H9 (cell line): Measurements from ENCODE around the gene TNFRSF19. TPM values are rescaled to one million over a fixed set of nuclear protein-coding genes. Genes with fewer than 3 reads are reported as not detected.
A peak's percentile ranks its signal among the peaks of the same experiment; 100 is the strongest.

ENCODE experiments used
- DNase-seq: peaks from one replicate; pipeline ENCODE4 v3.0.0-alpha.2; 2017
- H2AFZ ChIP-seq: one replicate; pipeline ENCODE4 v1.6.1; 2013; ENCODE audit warnings: mild to moderate bottlenecking, low read length, control low read depth, moderate library complexity
- H2AK5ac ChIP-seq: 2 replicates; pipeline ENCODE4 v1.6.1; 2013; ENCODE audit warnings: low read length, control low read depth, mixed read lengths; ENCODE audit not compliant: insufficient read length
- H2BK120ac ChIP-seq: one replicate; pipeline ENCODE4 v1.6.1; 2013; ENCODE audit warnings: low read depth, mild to moderate bottlenecking, low read length, control low read depth, inconsistent platforms; ENCODE audit not compliant: poor library complexity, severe bottlenecking
- H2BK12ac ChIP-seq: 2 replicates; pipeline ENCODE4 v1.6.1; 2013; ENCODE audit warnings: low read length, control low read depth, mixed read lengths, low read depth; ENCODE audit not compliant: insufficient read length
- H2BK15ac ChIP-seq: 2 replicates; pipeline ENCODE4 v1.6.1; 2013; ENCODE audit warnings: low read depth, low read length, control low read depth
- H2BK20ac ChIP-seq: one replicate; pipeline ENCODE4 v1.6.1; 2013; ENCODE audit warnings: low read depth, mild to moderate bottlenecking, low read length, control low read depth, inconsistent platforms; ENCODE audit not compliant: poor library complexity, severe bottlenecking
- H2BK5ac ChIP-seq: 2 replicates; pipeline ENCODE4 v1.6.1; 2013; ENCODE audit warnings: low read length, control low read depth, mixed read lengths; ENCODE audit not compliant: insufficient read length
- H3K14ac ChIP-seq: 2 replicates; pipeline ENCODE4 v1.6.1; 2013; ENCODE audit warnings: low read length, control low read depth; ENCODE audit not compliant: insufficient read depth
- H3K18ac ChIP-seq: 2 replicates; pipeline ENCODE4 v1.6.1; 2013; ENCODE audit warnings: low read depth, mild to moderate bottlenecking, mixed read lengths, low read length, control low read depth; ENCODE audit not compliant: insufficient read length
- H3K23ac ChIP-seq: 2 replicates; pipeline ENCODE4 v1.6.1; 2013; ENCODE audit warnings: low read length, control low read depth, mixed read lengths, low read depth; ENCODE audit not compliant: insufficient read length
- H3K23me2 ChIP-seq: 2 replicates; pipeline ENCODE4 v1.6.1; 2013; ENCODE audit warnings: low read depth, mild to moderate bottlenecking, mixed read lengths, low read length, control low read depth; ENCODE audit not compliant: insufficient read length, poor library complexity, severe bottlenecking
- H3K27ac ChIP-seq: 2 replicates; pipeline ENCODE4 v1.5.1; 2013; ENCODE audit warnings: low read length, control low read depth, mixed read lengths, low read depth; ENCODE audit not compliant: insufficient read length
- H3K27me3 ChIP-seq: 2 replicates; pipeline ENCODE4 v1.6.1; 2013; ENCODE audit warnings: low read length, control low read depth, inconsistent platforms; ENCODE audit not compliant: insufficient read depth
- H3K4ac ChIP-seq: 2 replicates; pipeline ENCODE4 v1.6.1; 2013; ENCODE audit warnings: low read depth, mild to moderate bottlenecking, control low read depth, inconsistent platforms, low read length, moderate library complexity
- H3K4me1 ChIP-seq: 2 replicates; pipeline ENCODE4 v1.6.1; 2013; ENCODE audit warnings: low read length, control low read depth, inconsistent platforms; ENCODE audit not compliant: insufficient read depth
- H3K4me2 ChIP-seq: 2 replicates; pipeline ENCODE4 v1.6.1; 2013; ENCODE audit warnings: low read length, control low read depth, mixed read lengths; ENCODE audit not compliant: insufficient read length, insufficient read depth
- H3K56ac ChIP-seq: 2 replicates; pipeline ENCODE4 v1.6.1; 2013; ENCODE audit warnings: low read depth, mild to moderate bottlenecking, mixed read lengths, low read length, control low read depth; ENCODE audit not compliant: insufficient read length
- H3K79me1 ChIP-seq: 2 replicates; pipeline ENCODE4 v1.6.1; 2013; ENCODE audit warnings: low read depth, mild to moderate bottlenecking, moderate library complexity, low read length, control low read depth, inconsistent platforms; ENCODE audit not compliant: insufficient read depth, poor library complexity, severe bottlenecking
- H3K79me2 ChIP-seq: 2 replicates; pipeline ENCODE4 v1.6.1; 2013; ENCODE audit warnings: low read length, control low read depth, inconsistent platforms; ENCODE audit not compliant: insufficient read depth
- H3K9ac ChIP-seq: 2 replicates; pipeline ENCODE4 v1.6.1; 2013; ENCODE audit warnings: low read length, control low read depth, mixed read lengths; ENCODE audit not compliant: insufficient read length; ENCODE audit errors: extremely low read depth
- H3K9me3 ChIP-seq: one replicate; pipeline ENCODE4 v1.6.1; 2013; ENCODE audit warnings: low read depth, low read length, inconsistent platforms; ENCODE audit not compliant: control insufficient read depth
- H3T11ph ChIP-seq: one replicate; pipeline ENCODE4 v1.6.1; 2013; ENCODE audit warnings: mild to moderate bottlenecking, low read length, control low read depth, inconsistent platforms
- H4K20me1 ChIP-seq: one replicate; pipeline ENCODE4 v1.6.1; 2013; ENCODE audit not compliant: control insufficient read depth, insufficient read length, insufficient read depth
- H4K5ac ChIP-seq: 2 replicates; pipeline ENCODE4 v1.6.1; 2013; ENCODE audit warnings: low read depth, mild to moderate bottlenecking, mixed read lengths, low read length, control low read depth; ENCODE audit not compliant: insufficient read length
- H4K8ac ChIP-seq: replicated peaks from 2 replicates; pipeline ENCODE4 v1.6.1; 2013; ENCODE audit warnings: low read length, control low read depth, mixed read lengths, low read depth; ENCODE audit not compliant: insufficient read length
- H4K91ac ChIP-seq: 2 replicates; pipeline ENCODE4 v1.6.1; 2013; ENCODE audit warnings: low read depth, mild to moderate bottlenecking, moderate library complexity, mixed read lengths, low read length, control low read depth; ENCODE audit not compliant: insufficient read length
- H3K27ac Mint-ChIP-seq, 3 experiments: 2 replicates in 2 of 3; 3 replicates in 1 of 3; pipeline ENCODE4 v1.8.0; 2020 to 2021; ENCODE audit warnings: mixed read lengths in 3 of 3, mild to moderate bottlenecking in 1 of 3, moderate library complexity in 1 of 3
- H3K27me3 Mint-ChIP-seq: 2 replicates; pipeline ENCODE4 v1.8.0; 2021; ENCODE audit warnings: low read depth, mild to moderate bottlenecking, moderate library complexity, mixed read lengths
- H3K36me3 Mint-ChIP-seq, 3 experiments: 2 replicates in 2 of 3; 3 replicates in 1 of 3; pipeline ENCODE4 v1.8.0; 2020 to 2021; ENCODE audit warnings: low read depth in 3 of 3, mixed read lengths in 3 of 3; ENCODE audit not compliant: insufficient read depth in 1 of 3
- H3K4me1 Mint-ChIP-seq, 2 experiments: 2 replicates each; pipeline ENCODE4 v1.8.0; 2020; ENCODE audit warnings: mixed read lengths in 2 of 2
- H3K4me3 Mint-ChIP-seq, 2 experiments: 2 replicates in 1 of 2; 3 replicates in 1 of 2; pipeline ENCODE4 v1.8.0; 2020 to 2021; ENCODE audit warnings: mild to moderate bottlenecking in 2 of 2, mixed read lengths in 2 of 2, moderate library complexity in 1 of 2
- H3K9me3 Mint-ChIP-seq, 2 experiments: 2 replicates in 1 of 2; 3 replicates in 1 of 2; pipeline ENCODE4 v1.8.0; 2020; ENCODE audit warnings: mild to moderate bottlenecking in 2 of 2, mixed read lengths in 2 of 2, moderate library complexity in 1 of 2
- WGBS: extraction: QIAGEN DNeasy Blood & Tissue Kit; methylation state at CpG from one replicate; pipeline ENCODE4 v1.1.7; 2013; ENCODE audit warnings: missing lambda C conversion rate, low lambda C conversion rate, mixed read lengths; ENCODE audit not compliant: insufficient read length; ENCODE audit errors: extremely low coverage; 5-methylcytosine and 5-hydroxymethylcytosine counted together
- total RNA-seq: library from RNA; stranded (reverse); gene quantifications from 2 replicates; pipeline ENCODE4 v1.2.1, GENCODE V29; 2021
- TF ChIP-seq, protein P1 (sequence below): fragments of 200-600 bp; sonication (generic); conservative IDR thresholded peaks from 3 replicates; pipeline ENCODE4 v1.8.0; 2021; ENCODE audit warnings: antibody characterized with exemption, mild to moderate bottlenecking

Gene TNFRSF19
- total RNA-seq, 1 experiment from 2014 or later, result 2.7 TPM

DNA sequence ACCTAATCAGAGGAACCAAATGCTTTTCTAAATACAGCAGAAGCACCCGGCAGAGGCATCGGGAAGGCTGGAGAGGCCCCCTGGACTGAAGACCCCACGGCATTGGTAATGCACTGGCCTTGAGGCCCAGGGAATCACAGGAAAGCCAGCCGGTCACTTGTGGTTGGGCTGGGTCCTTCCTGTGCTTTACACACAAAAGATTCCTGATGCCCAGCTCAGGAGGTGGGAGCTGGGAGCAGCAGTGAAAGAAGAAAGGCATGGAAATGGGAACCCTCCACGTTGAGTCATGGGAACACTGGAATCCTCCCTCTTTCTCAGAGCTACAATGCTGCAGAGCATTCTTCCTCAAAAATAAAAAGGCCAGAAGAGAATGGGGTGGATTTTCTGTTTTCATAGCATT, 126.4 kb downstream of the TNFRSF19 start:
- H2BK5ac ChIP-seq, result no peak overlapping the region

More for the DNA sequence above, 126.4 kb downstream of the TNFRSF19 start:
- no peaks in the 10 kb centered on the region for H3K27me3 ChIP-seq
- Mint-ChIP-seq H3K27me3 (no peaks in the 10 kb centered on the region), H3K36me3 (no peaks in the 10 kb centered on the region), H3K27ac (peak overlapping the region in 1 of 3 experiments; percentile 97; a peak in 1 of 7 replicates), H3K4me1 (peaks cover 17 to 22% of the 10 kb centered on the region in 2 experiments), H3K4me3 (no peak overlapping the region), H3K9me3 (no peaks in the 10 kb centered on the region)
- no peak overlapping the region for H3K14ac ChIP-seq
- no peak overlapping the region for H2AFZ ChIP-seq
- H3K4me2 ChIP-seq, result no peak overlapping the region
- no peak overlapping the region for H2BK12ac ChIP-seq
- H4K20me1 ChIP-seq, result no peaks in the 10 kb centered on the region
- no peak overlapping the region for H4K8ac ChIP-seq
- H2BK120ac ChIP-seq, result no peak overlapping the region
- no peak for DNase-seq
- H3K79me1 ChIP-seq, result no peaks in the 10 kb centered on the region
- TF ChIP-seq, protein P1, sequence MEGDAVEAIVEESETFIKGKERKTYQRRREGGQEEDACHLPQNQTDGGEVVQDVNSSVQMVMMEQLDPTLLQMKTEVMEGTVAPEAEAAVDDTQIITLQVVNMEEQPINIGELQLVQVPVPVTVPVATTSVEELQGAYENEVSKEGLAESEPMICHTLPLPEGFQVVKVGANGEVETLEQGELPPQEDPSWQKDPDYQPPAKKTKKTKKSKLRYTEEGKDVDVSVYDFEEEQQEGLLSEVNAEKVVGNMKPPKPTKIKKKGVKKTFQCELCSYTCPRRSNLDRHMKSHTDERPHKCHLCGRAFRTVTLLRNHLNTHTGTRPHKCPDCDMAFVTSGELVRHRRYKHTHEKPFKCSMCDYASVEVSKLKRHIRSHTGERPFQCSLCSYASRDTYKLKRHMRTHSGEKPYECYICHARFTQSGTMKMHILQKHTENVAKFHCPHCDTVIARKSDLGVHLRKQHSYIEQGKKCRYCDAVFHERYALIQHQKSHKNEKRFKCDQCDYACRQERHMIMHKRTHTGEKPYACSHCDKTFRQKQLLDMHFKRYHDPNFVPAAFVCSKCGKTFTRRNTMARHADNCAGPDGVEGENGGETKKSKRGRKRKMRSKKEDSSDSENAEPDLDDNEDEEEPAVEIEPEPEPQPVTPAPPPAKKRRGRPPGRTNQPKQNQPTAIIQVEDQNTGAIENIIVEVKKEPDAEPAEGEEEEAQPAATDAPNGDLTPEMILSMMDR, result no peak
- WGBS, result no CpG with 5 or more reads among the region's 5 CpGs
- no peak overlapping the region for H3K56ac ChIP-seq
- no peak overlapping the region for H2AK5ac ChIP-seq
- H3K23ac ChIP-seq, result no peak overlapping the region
- H2BK15ac ChIP-seq, result no peak overlapping the region
- H3K9me3 ChIP-seq, result no peaks in the 10 kb centered on the region
- no peak overlapping the region for H3K4ac ChIP-seq
- no peak overlapping the region for H4K91ac ChIP-seq
- no peak overlapping the region for H3K27ac ChIP-seq
- H3K23me2 ChIP-seq, result no peaks in the 10 kb centered on the region
- H2BK20ac ChIP-seq, result no peak overlapping the region
- no peak overlapping the region for H3T11ph ChIP-seq
- H4K5ac ChIP-seq, result no peak overlapping the region
- H3K18ac ChIP-seq, result no peak overlapping the region
- no peaks in the 10 kb centered on the region for H3K4me1 ChIP-seq
- no peaks in the 10 kb centered on the region for H3K79me2 ChIP-seq
- no peak overlapping the region for H3K9ac ChIP-seq
